ENCODE results near the gene NLGN1.

The NLGN1 gene

DNA sequence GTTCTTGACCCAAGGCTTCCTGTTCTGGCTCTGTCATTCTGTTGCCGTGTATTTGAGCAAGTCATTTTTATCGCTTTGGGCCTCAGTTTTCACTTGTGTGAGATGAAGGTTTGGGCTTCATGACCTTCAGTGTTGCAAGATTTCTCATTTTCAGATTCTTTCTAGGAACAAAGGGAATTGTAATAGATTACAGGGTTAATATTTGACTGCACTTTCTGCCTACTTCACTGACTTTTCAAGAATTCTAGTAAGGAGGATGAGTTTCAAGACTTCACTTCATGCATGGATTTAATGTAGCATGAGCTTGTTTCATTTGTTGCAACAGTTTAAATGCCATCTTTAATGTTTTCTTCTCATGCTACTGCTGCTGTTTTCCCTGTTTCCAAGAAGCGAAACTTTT lies 226.5 kb downstream of the NLGN1 start:
- no peak overlapping the region for H3K4me3 Mint-ChIP-seq
- no peaks in the 10 kb centered on the region for H3K4me1 Mint-ChIP-seq
- H3K9me3 Mint-ChIP-seq: peaks cover 0 to 10% of the 10 kb centered on the region in 2 donors

DNA sequence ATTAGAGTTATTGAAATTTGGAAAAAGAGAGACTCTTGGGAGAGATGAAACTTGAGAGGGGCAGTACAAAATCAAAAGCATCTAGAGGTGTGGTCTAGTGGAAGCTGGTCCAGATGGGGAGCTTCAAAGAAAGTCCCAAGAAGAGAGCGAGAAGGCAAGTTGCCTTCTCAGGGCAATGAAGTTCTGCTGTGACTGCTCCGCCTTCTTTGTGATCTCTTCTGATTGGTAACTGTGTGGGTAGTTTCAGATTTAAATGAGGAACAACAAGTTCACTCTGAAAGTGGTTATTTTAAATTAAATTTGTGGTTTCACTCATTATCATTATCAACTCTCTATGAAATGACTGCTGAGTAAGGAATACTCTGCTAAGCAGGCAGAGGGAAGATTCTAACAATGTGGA lies 233.3 kb downstream of the NLGN1 start:
- no peaks in the 10 kb centered on the region for H3K4me1 Mint-ChIP-seq
- no peaks in the 10 kb centered on the region for H3K27me3 Mint-ChIP-seq
- H3K27ac Mint-ChIP-seq: no peak overlapping the region
- ATAC-seq (no peak), DNase-seq (no peak)
- no peaks in the 10 kb centered on the region for H3K9me3 Mint-ChIP-seq
- H3K4me3 Mint-ChIP-seq: no peak overlapping the region

More for the DNA sequence above, 226.5 kb downstream of the NLGN1 start:
- DNase-seq (no peak), ATAC-seq (no peak)
- H3K27ac Mint-ChIP-seq: no peak overlapping the region
- no peaks in the 10 kb centered on the region for H3K27me3 Mint-ChIP-seq

DNA sequence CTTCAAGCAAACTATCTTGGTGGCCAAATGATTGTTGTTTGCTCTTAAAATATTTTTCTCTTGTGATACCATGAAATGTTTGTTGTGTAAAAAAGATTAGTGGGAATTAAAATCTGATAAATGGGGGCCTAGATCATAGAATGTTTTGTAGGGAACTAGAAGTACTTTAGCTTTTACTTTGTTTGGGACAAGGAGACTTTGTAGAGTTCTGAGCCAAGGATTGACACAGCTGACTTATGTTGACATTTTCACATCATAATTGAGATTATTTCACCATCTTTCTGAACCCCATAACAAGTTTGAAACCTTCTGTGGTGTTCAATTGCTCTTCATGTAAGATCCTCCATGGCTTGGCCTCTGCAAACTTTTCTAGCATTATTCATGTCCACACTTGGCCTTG lies 235.4 kb downstream of the NLGN1 start:
- Mint-ChIP-seq H3K4me1 (no peaks in the 10 kb centered on the region), H3K27ac (no peak overlapping the region), H3K9me3 (no peaks in the 10 kb centered on the region), H3K27me3 (no peaks in the 10 kb centered on the region), H3K4me3 (no peak overlapping the region)
- no peak for ATAC-seq
- no peak for DNase-seq

DNA sequence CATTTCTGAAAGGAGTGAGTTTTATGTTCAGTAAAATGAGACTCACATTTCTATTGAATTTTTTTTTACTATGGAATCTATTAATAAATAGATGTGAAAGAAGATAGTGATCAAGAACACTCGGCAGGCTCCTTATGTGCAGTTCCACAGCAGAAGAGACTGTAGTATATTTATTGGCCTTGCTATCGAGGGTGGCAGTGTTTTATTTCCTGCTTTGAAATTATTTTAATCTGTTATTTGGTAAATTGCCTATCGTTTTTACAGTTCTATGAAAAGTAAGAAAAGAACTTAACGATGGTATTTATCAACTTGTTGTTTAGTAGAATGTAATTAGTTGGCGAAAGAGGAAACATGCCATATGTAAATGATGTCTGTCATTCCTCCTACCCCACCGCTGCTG lies 238.3 kb downstream of the NLGN1 start:
- no peaks in the 10 kb centered on the region for H3K9me3 Mint-ChIP-seq
- DNase-seq (no peak), ATAC-seq (no peak)
- no peaks in the 10 kb centered on the region for H3K27me3 Mint-ChIP-seq
- H3K4me3 Mint-ChIP-seq: no peak overlapping the region
- no peak overlapping the region for H3K27ac Mint-ChIP-seq
- H3K4me1 Mint-ChIP-seq: no peaks in the 10 kb centered on the region

DNA sequence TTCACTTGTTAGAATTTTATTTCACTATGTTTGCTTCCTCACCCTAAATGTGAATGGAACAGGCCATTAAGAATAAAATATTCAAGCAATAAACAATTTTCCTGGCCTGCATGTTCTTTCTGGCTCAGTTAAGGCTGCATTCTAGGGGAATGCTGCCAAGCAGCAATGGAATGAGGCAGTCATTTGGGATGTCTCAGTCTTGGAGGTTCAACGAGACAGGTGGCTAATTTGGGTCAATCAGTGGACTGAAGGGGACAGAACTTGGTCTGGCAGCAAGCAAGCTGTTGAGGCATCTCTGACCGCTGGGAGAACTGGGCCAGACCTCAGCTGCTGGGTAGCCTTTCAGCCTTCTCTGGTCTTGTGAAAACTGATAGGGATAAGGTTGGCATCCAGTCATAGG lies 241.6 kb downstream of the NLGN1 start:
- DNase-seq: no peak
- Mint-ChIP-seq H3K27me3 (no peaks in the 10 kb centered on the region), H3K4me1 (no peaks in the 10 kb centered on the region), H3K9me3 (no peaks in the 10 kb centered on the region), H3K27ac (peak overlapping the region in 1 of 2 donors; percentile 55), H3K4me3 (no peak overlapping the region)
- no peak for ATAC-seq

DNA sequence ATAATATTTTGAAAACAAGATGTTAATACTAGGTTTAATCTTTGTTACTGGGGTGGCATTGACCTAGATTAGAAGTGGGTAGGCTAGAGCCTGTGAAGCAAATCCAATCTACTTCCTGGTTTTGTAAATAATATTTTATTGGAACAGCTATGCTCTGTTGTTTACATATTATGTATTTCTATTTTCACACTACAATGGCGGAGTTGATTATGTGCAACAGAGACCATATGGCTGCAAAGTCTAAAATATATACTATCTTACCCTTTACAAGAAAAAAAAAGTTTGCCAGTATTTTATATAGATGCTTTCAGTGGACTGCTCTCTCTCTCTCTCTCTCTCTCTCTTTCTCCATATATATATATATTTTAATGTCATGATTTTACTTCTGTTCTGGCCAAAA lies 244.2 kb downstream of the NLGN1 start:
- Mint-ChIP-seq H3K4me3 (no peak overlapping the region), H3K9me3 (no peaks in the 10 kb centered on the region), H3K4me1 (no peaks in the 10 kb centered on the region), H3K27ac (no peak overlapping the region), H3K27me3 (no peaks in the 10 kb centered on the region)
- ATAC-seq (no peak), DNase-seq (no peak)

DNA sequence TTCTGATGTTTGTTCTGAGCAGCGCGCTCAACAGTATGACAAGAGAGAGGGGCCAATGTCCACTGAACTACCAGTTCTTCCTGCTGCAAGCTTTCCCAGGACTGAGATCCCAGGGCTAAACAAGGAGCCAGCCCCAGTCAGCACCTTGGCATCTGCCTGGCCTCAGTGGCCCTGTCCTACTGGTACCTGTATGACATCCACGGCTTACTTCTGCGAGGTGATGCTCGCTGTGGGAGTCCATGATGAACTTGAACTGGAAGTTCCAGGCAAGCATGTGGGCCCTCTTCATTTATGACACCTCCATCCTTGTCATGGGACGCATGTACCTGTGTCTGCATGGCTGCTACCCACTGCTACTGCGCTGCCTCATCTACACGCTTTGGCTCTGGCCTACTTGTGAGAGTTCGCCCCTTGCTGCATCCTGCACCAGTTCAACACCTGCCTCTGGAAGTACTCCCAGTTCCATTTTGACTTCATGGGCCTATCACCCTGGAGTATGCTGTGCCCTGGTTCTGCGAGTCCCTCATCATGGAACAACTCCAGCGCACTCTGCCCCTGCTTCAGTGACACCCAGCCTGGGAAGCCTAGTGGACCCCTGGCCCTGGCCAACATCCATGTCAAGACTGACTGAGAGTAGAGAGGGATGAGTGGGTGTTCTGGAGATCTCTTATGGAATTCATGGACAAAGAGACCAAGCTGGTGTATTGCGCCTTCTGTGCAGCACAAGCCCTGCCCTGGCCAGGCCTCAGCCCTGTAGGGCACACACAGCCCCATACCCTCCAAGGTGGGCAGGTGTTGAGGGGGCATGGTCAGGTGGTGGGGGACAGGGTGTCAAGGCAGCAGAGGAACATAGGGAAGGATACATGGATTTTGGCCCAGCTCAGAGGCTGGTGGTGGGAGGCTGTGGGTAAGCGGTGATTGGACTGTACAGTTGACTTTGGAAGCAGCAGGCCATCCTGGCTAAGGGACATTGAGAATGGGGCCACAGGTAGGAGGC lies 246.8 kb downstream of the NLGN1 start:
- no peak for DNase-seq
- ATAC-seq: peak; percentile 31
- H3K4me3 Mint-ChIP-seq: no peak overlapping the region
- H3K9me3 Mint-ChIP-seq: no peaks in the 10 kb centered on the region
- no peaks in the 10 kb centered on the region for H3K4me1 Mint-ChIP-seq
- H3K27ac Mint-ChIP-seq: no peak overlapping the region
- H3K27me3 Mint-ChIP-seq: no peaks in the 10 kb centered on the region

DNA sequence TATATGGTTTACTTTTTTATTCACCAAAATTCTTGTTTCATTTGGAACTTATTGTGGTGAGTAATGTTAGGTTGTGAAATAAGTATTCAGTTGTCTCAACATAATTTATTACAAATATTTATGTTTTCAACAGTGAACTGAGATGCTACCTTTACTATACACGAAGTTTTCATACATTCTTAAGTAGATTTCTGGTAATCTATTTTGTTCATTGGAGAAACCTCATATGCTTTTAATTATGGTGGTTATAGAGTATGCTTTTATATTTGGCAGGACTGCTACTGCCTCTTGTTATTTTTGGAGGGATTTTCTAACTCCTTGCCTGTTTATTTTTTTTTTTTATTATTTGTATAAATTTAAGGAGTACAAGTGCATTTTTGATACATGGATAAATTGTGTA lies 253.1 kb downstream of the NLGN1 start:
- H3K9me3 Mint-ChIP-seq: no peaks in the 10 kb centered on the region
- no peaks in the 10 kb centered on the region for H3K27me3 Mint-ChIP-seq
- H3K4me3 Mint-ChIP-seq: no peak overlapping the region
- ATAC-seq (no peak), DNase-seq (no peak)
- H3K4me1 Mint-ChIP-seq: no peaks in the 10 kb centered on the region
- no peak overlapping the region for H3K27ac Mint-ChIP-seq

DNA sequence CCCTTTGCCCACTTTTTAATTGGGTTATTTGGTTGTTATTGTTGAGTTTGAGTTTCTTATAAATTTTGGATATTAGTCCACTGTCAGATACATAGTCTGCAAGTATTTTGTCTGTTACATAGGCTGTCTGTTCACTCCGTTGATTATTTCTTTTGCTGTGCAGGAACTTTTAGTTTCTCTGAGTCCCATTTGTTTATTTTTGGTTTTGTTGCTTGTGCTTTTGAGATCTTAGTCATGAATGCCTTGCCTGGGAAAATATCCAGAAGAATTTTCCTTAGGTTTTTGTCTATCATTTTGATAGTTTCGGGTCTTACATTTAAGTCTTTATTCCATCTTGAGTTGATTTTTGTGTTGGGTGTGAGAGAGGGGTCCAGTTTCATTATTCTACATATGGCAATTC lies 254.5 kb downstream of the NLGN1 start:
- no peak for DNase-seq
- ATAC-seq: no peak
- H3K9me3 Mint-ChIP-seq: no peaks in the 10 kb centered on the region
- H3K27me3 Mint-ChIP-seq: no peaks in the 10 kb centered on the region
- no peak overlapping the region for H3K4me3 Mint-ChIP-seq
- H3K4me1 Mint-ChIP-seq: no peaks in the 10 kb centered on the region
- no peak overlapping the region for H3K27ac Mint-ChIP-seq

DNA sequence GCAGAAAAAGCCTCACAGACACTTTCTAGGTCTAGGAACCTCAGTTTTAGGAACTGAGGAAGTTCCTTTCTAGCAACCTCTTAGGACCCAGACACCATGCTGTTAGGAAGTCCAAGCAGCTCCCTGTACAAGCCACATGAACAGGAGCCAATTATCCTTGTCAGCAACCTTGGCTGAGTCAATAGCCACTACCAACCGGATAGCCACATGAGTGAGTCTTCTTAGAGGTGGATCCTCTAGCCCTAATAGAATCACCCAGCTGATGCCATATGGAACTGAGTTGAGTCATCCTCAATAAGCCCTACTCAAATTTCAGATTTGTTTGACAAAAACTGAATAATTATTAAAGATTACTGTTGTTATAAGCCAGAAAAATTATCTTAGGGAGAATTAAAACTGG lies 256.2 kb downstream of the NLGN1 start:
- Mint-ChIP-seq H3K27ac (no peak overlapping the region), H3K9me3 (no peaks in the 10 kb centered on the region), H3K4me1 (no peaks in the 10 kb centered on the region), H3K27me3 (no peaks in the 10 kb centered on the region), H3K4me3 (no peak overlapping the region)
- DNase-seq (no peak), ATAC-seq (no peak)

DNA sequence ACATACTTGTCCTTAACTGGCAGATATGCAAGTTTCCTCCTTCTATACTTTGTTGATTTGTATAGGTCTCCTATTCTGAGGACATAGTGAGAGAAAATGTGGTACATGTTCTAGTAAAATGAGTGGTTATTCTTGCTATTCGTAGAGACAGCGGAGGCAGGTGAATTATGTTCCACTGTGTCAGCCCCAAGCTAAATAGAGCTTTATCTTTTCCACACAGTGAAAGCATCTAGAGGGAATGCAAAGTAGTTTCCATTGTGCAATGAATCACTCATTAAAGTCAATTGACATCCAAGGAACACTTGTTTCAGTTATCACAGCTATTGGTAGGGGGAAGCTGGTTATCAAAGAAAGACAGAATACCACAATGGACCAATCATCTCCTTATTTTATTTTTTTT lies 262.4 kb downstream of the NLGN1 start:
- no peaks in the 10 kb centered on the region for H3K4me1 Mint-ChIP-seq
- no peaks in the 10 kb centered on the region for H3K9me3 Mint-ChIP-seq
- H3K27me3 Mint-ChIP-seq: no peaks in the 10 kb centered on the region
- no peak overlapping the region for H3K4me3 Mint-ChIP-seq
- no peak for ATAC-seq
- no peak for DNase-seq
- no peak overlapping the region for H3K27ac Mint-ChIP-seq

DNA sequence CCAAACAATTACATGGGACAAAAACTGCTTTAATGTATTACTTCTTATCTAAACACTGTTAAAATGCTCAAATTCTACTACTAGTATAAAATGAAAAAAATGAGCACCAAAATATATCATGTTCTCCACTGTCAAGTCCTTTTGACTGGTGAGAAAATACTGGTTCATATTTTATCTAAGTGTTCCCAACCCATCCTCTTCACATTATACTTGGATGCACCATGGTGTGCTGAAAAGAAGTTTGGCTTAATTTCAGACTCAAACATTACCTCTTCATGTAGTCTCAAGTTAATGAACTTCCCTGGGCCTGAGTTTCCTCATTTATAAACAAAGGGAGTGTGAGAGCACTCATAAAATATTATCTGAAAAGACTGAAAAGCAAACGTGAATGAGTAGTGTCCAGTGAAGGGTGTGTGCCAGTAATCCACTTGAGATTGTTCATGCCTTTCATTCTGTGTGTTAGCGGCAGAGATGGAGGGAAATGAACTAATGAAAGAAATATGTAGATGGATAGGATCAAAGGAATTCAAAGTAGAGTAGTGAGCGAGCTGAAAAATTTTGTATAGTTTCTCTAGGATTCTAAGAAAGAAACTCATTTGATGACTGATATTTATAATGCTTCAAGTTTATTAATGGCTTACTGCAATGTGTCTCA lies 263.2 kb downstream of the NLGN1 start:
- ATAC-seq (no peak), DNase-seq (no peak)
- H3K9me3 Mint-ChIP-seq: no peaks in the 10 kb centered on the region

DNA sequence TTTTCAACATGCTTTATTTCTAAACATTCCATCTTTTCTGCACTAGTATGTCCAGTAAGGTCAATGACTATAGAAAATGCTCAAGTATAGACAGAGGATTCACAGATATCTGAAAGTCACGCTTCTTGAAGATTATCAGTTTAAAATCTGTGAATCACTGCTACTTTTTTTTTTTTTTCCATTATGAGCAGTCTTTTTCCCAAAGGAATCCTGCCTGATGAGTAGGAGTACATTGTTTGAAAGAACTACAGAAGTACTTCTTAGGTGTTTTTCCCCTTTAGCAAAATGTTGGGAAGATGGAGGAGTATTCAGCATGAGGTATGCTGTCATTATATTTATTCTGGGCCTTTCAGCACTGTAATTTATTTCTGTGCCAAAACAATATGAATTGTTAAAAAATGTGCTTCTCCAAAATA lies 266.2 kb downstream of the NLGN1 start:
- no peak overlapping the region for H3K27ac Mint-ChIP-seq
- no peaks in the 10 kb centered on the region for H3K4me1 Mint-ChIP-seq
- ATAC-seq: no peak
- no peaks in the 10 kb centered on the region for H3K9me3 Mint-ChIP-seq
- no peak for DNase-seq
- H3K27me3 Mint-ChIP-seq: no peaks in the 10 kb centered on the region
- no peak overlapping the region for H3K4me3 Mint-ChIP-seq

More for the DNA sequence above, 263.2 kb downstream of the NLGN1 start:
- H3K4me1 Mint-ChIP-seq: no peaks in the 10 kb centered on the region
- H3K27me3 Mint-ChIP-seq: no peaks in the 10 kb centered on the region
- H3K4me3 Mint-ChIP-seq: no peak overlapping the region
- no peak overlapping the region for H3K27ac Mint-ChIP-seq

DNA sequence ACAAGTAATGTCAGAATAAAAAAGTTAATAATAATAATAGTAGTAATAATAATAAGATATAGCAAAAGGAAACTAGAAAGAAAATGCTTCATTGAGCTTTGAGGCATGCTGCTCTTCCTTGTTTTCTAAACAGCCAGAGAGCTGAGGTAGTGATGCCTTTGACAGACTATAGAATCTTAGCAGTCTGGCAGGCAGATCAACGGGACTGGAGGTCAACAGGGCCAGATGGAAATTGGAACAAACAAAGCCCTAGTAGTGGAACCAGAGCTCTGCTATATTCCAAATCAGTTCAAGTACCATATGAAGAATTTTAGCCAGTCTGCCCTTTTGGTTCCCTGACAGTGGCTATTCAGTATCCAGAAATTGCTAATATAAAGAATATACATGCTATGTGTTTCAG lies 278.6 kb downstream of the NLGN1 start:
- Mint-ChIP-seq H3K27ac (no peak overlapping the region), H3K9me3 (no peaks in the 10 kb centered on the region), H3K4me1 (no peaks in the 10 kb centered on the region), H3K27me3 (no peaks in the 10 kb centered on the region), H3K4me3 (no peak overlapping the region)
- ATAC-seq (no peak), DNase-seq (no peak)

DNA sequence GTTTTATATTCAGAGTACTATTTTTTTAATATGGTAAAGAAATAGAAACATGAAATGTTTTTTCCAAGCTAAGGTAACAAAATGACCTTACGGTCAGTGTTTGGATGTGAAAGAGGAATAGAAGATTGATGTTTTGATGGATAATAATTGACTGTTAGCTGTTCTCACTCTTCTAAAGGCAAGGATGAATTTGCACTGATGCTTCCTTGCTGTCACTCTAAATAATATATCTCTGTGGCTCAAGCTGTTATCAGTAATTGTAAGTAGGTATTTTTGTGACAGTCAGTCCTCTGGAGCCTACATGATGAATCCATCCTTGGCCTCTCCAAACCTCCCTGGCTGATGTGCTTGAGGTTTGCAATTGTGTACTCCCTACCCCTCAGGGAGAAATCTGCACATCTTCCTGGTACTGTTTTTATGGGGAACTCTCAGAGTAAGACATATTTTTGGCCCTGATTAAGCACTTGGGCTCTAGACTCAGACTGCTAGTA lies 283.7 kb downstream of the NLGN1 start:
- H3K4me1 Mint-ChIP-seq: no peaks in the 10 kb centered on the region
- no peak for DNase-seq
- no peak overlapping the region for H3K27ac Mint-ChIP-seq

DNA sequence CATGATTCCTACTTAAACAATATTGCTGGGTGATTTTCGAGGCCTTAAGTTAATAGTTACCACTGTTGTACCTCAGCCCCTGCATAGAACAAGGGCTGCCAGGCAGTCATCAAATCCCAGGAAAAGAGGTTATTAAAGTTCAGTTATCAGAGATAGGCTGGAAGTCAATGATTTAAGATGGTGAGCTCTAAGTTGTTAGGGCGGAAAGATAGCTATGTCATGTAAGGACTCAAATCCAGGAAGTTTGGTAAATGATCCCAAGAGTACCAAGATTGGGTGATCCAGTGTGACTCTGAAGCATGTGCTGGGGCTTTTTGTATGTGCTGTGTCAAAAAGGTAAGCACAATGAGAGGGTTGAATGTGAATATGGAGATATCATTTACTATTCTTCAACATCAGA lies 287.9 kb downstream of the NLGN1 start:
- ATAC-seq: no peak
- no peaks in the 10 kb centered on the region for H3K27me3 Mint-ChIP-seq
- no peak for DNase-seq
- H3K27ac Mint-ChIP-seq: no peak overlapping the region
- no peak overlapping the region for H3K4me3 Mint-ChIP-seq
- H3K9me3 Mint-ChIP-seq: peaks cover 0 to 4% of the 10 kb centered on the region in 2 donors
- no peaks in the 10 kb centered on the region for H3K4me1 Mint-ChIP-seq

More for the DNA sequence above, 283.7 kb downstream of the NLGN1 start:
- Mint-ChIP-seq H3K4me3 (no peak overlapping the region), H3K27me3 (no peaks in the 10 kb centered on the region), H3K9me3 (peaks cover 0 to 4% of the 10 kb centered on the region in 2 donors)
- ATAC-seq: no peak

All from stimulated activated naive CD8-positive, alpha-beta T cell treated with anti-CD3 and anti-CD28 coated beads, Interleukin-15, amount 100 ng/mL, for 72 hours (primary cell).